ENCODE measurements around the gene KRTAP3-3. TPM values are rescaled to one million over a fixed set of nuclear protein-coding genes. Genes with fewer than 3 reads are reported as not detected.

Gene KRTAP3-3
- total and polyA plus RNA-seq, 5 donors: not detected

DNA sequence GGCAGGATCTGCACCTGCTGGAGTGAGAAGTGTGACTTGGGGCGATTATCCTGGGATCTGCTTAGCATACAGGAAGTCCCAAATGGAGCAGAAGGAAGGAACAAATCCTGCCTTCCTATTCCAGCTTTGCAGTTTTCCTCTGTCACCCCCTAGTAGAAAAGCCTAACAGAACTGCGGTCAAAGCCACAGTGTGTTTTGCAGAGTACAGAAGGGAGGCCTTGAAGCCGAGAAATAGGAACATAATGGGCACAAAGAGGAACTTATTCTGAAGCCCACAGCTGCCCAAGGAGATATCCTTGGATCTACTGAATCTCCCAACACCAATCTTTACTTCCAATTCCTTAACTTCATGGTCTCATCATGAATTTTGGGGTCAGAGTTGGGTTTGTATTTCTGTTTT, 24.6 kb upstream of the KRTAP3-3 start:
- ATAC-seq: no peak
- Histone ChIP-seq H3K27me3 (ENCODE audit: control insufficient read depth, insufficient read depth) (no peaks in the 10 kb centered on the region), H3K9me3 (ENCODE audit: control insufficient read depth, low read length) (no peaks in the 10 kb centered on the region), H3K27ac (ENCODE audit: low read length) (no peak overlapping the region), H3K4me1 (ENCODE audit: control insufficient read depth, insufficient read depth, low read length) (no peaks in the 10 kb centered on the region), H3K4me3 (ENCODE audit: low read length) (no peak overlapping the region)
- DNase-seq: no peak
- intact Hi-C loops (cut with DNase I): no loop called here
- 77% methylated on average over 3 of the region's 3 CpGs for WGBS

- Histone ChIP-seq H3K27ac (ENCODE audit: low read length) (no peak overlapping the region), H3K27me3 (ENCODE audit: control insufficient read depth, insufficient read depth) (no peaks in the 10 kb centered on the region), H3K9me3 (ENCODE audit: control insufficient read depth, low read length) (no peaks in the 10 kb centered on the region), H3K4me1 (ENCODE audit: control insufficient read depth, insufficient read depth, low read length) (no peaks in the 10 kb centered on the region), H3K4me3 (ENCODE audit: low read length) (no peak overlapping the region)
- WGBS: 78% methylated on average over 13 of the region's 13 CpGs
- DNase-seq (no peak), ATAC-seq (no peak)
- intact Hi-C loops (cut with DNase I): no loop called here
Observed at GRCh38 chr17:41016578-41017215, 22.7 kb upstream of the KRTAP3-3 start.

DNA sequence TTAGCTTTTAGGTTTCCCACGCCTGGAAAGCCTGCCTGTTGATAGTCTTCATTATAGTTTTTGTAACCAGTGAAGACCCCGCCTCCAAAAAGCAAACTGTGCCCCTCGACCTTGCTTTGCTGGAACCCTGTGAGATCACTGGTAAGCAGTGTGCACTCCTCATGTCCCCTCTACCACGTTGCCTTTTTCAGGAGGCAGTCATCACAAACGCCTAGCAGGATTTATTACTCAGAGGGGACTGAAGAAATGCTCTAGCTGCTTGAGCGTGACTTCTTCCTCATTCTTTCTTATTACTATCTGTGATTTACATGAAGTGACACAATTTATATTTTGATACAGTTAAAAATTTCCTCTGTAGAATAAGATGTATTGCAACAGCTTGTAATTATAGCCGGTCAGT, 21.5 kb upstream of the KRTAP3-3 start:
- Histone ChIP-seq H3K4me1 (ENCODE audit: control insufficient read depth, insufficient read depth, low read length) (no peaks in the 10 kb centered on the region), H3K27me3 (ENCODE audit: control insufficient read depth, insufficient read depth) (no peaks in the 10 kb centered on the region), H3K4me3 (ENCODE audit: low read length) (no peak overlapping the region), H3K9me3 (ENCODE audit: control insufficient read depth, low read length) (no peaks in the 10 kb centered on the region), H3K27ac (ENCODE audit: low read length) (no peak overlapping the region)
- ATAC-seq (no peak), DNase-seq (no peak)
- intact Hi-C loops (cut with DNase I): no loop called here
- 64% methylated on average over 7 of the region's 7 CpGs for WGBS

DNA sequence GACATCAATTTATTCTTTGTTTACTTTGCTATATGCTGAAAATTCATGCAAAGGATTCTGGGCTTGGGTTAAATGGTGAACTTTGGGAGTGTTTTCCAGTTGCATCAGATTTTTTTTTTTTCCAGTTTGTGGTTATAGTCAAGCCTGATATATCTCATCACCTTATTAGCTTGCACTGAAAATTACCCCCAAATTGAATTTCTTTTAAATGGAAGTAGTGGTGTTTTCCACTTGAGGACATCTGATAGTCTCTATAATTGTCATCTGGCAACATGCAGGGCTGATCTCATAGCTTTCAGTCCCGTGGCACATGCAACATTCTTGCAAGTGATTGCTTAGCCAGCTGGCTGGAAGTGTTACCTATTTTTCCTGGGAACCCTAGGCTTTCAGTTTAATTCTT, 19.6 kb upstream of the KRTAP3-3 start:
- intact Hi-C loops (cut with DNase I): no loop called here
- Histone ChIP-seq H3K4me1 (ENCODE audit: control insufficient read depth, insufficient read depth, low read length) (no peaks in the 10 kb centered on the region), H3K27me3 (ENCODE audit: control insufficient read depth, insufficient read depth) (no peaks in the 10 kb centered on the region), H3K4me3 (ENCODE audit: low read length) (no peak overlapping the region), H3K27ac (ENCODE audit: low read length) (no peak overlapping the region), H3K9me3 (ENCODE audit: control insufficient read depth, low read length) (no peaks in the 10 kb centered on the region)
- no peak for DNase-seq
- 15% methylated on average over 1 of the region's 1 CpG for WGBS
- ATAC-seq: no peak

DNA sequence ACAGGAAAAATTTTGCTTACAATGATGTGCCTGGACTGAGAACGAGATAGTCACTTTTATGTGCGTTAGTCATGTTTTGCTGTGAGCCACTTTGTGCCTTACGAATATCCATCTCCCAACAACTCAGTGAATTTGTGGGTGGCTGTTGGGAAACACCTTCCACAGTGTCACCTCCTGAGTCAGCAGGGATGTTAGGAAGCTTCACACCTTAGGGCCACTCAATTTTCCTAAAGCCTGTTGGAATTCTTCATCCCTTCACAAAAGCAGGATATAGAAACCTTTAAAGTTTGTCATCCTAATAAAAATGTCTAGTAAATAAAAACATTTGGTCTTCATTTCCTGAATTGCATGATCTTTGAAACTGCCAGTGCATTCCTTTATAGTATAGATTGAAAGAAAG, 19.2 kb upstream of the KRTAP3-3 start:
- WGBS: 79% methylated on average over 3 of the region's 3 CpGs
- H3K27ac ChIP-seq (ENCODE audit: low read length): no peak overlapping the region
- no peaks in the 10 kb centered on the region for H3K4me1 ChIP-seq (ENCODE audit: control insufficient read depth, insufficient read depth, low read length)
- DNase-seq (no peak), ATAC-seq (no peak)
- H3K4me3 ChIP-seq (ENCODE audit: low read length): no peak overlapping the region
- intact Hi-C loops (cut with DNase I): no loop called here
- H3K27me3 ChIP-seq (ENCODE audit: control insufficient read depth, insufficient read depth): no peaks in the 10 kb centered on the region
- no peaks in the 10 kb centered on the region for H3K9me3 ChIP-seq (ENCODE audit: control insufficient read depth, low read length)

DNA sequence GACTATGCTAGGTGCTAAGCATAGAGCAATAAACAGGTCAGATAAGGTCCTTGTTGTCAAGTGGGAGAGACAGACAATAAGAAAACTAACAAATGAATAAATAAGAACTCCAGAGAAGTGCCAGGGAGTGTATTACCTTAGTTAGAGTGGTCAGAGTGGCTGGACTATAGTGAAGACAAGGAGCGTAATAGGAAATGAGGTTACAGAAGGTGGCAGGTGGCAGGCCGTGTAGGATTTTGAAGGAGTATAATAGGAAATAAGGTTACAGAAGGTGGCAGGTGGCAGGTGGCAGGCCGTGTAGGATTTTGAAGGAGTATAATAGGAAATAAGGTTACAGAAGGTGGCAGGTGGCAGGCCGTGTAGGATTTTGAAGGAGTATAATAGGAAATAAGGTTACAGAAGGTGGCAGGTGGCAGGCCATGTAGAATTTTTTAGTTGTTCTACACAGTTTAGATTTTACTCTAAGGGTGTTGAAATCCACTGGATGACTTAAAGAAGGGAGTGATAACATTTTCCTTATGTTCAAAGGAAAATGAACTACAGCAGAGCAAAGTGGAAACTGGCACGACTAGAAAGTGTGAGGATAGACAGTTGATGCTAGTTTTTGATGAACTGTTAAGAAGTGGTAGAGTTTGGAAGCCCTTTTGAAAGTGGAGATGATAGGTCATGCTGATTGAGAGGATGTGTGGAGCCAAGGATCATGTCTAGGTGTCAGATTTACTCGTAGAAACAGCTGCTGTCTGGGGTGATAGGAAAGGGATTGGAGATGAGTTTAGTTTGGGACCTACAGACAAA, 18.6 kb upstream of the KRTAP3-3 start:
- no peak overlapping the region for H3K27ac ChIP-seq (ENCODE audit: low read length)
- intact Hi-C loops (cut with DNase I): no loop called here
- DNase-seq: no peak
- no peaks in the 10 kb centered on the region for H3K27me3 ChIP-seq (ENCODE audit: control insufficient read depth, insufficient read depth)
- WGBS: 59% methylated on average over 6 of the region's 6 CpGs
- no peak overlapping the region for H3K4me3 ChIP-seq (ENCODE audit: low read length)
- no peak for ATAC-seq
- no peaks in the 10 kb centered on the region for H3K9me3 ChIP-seq (ENCODE audit: control insufficient read depth, low read length)
- no peaks in the 10 kb centered on the region for H3K4me1 ChIP-seq (ENCODE audit: control insufficient read depth, insufficient read depth, low read length)

- ATAC-seq (no peak), DNase-seq (no peak)
- Histone ChIP-seq H3K4me1 (ENCODE audit: control insufficient read depth, insufficient read depth, low read length) (no peaks in the 10 kb centered on the region), H3K4me3 (ENCODE audit: low read length) (no peak overlapping the region), H3K27ac (ENCODE audit: low read length) (no peak overlapping the region), H3K9me3 (ENCODE audit: control insufficient read depth, low read length) (no peaks in the 10 kb centered on the region), H3K27me3 (ENCODE audit: control insufficient read depth, insufficient read depth) (no peaks in the 10 kb centered on the region)
- intact Hi-C loops (cut with DNase I): no loop called here
Observed at GRCh38 chr17:41010441-41010840, 16.5 kb upstream of the KRTAP3-3 start.

DNA sequence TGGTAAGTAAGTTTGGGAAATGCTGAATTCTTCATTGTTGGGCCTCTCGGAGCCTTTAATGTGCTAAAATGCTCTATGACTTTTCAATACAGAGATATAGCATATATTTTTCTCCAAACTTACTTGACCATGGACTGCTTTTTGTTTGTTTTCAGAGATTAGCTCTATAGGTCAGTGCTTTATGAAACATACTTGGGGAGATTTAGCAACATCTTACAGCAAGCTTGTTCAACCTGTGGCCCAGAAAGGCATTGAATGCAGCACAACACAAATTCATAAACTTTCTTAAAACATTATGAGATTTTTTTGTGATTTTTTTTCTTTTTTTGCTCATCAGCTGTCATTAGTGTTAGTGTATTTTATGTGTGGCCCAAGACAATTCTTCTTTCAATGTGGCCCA, 16.0 kb upstream of the KRTAP3-3 start:
- ATAC-seq: no peak
- WGBS: 78% methylated on average over 1 of the region's 1 CpG
- intact Hi-C loops (cut with DNase I): no loop called here

DNA sequence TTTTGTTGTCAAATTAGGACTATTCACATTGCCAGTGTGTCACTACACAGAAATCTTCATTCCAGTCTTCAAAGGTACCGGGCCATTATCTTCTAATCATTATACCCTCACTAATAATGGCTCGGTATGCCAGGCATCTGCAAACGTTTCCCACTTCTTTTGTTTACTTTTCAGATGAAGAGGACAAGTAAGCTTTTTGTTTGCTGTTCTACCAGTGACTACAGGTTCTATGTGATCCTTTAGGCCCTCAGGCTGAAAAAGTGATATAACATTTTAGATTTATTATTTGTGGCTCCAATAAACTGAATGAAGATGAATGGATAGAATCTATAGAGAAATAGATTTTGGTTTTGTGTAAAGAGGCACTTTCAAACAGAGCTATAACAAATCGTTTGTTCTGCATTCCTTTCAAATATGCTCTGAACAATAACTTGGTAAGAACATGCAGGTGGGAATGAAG, 15.4 kb upstream of the KRTAP3-3 start:
- no peaks in the 10 kb centered on the region for H3K9me3 ChIP-seq (ENCODE audit: control insufficient read depth, low read length)
- no peaks in the 10 kb centered on the region for H3K27me3 ChIP-seq (ENCODE audit: control insufficient read depth, insufficient read depth)
- no peak overlapping the region for H3K4me3 ChIP-seq (ENCODE audit: low read length)
- ATAC-seq (no peak), DNase-seq (no peak)
- 47% methylated on average over 4 of the region's 4 CpGs for WGBS
- intact Hi-C loops (cut with DNase I): no loop called here
- no peak overlapping the region for H3K27ac ChIP-seq (ENCODE audit: low read length)
- H3K4me1 ChIP-seq (ENCODE audit: control insufficient read depth, insufficient read depth, low read length): no peaks in the 10 kb centered on the region

More for the DNA sequence above, 16.0 kb upstream of the KRTAP3-3 start:
- H3K4me3 ChIP-seq (ENCODE audit: low read length): no peak overlapping the region
- no peaks in the 10 kb centered on the region for H3K4me1 ChIP-seq (ENCODE audit: control insufficient read depth, insufficient read depth, low read length)
- no peak overlapping the region for H3K27ac ChIP-seq (ENCODE audit: low read length)
- no peaks in the 10 kb centered on the region for H3K27me3 ChIP-seq (ENCODE audit: control insufficient read depth, insufficient read depth)
- no peaks in the 10 kb centered on the region for H3K9me3 ChIP-seq (ENCODE audit: control insufficient read depth, low read length)
- no peak for DNase-seq

DNA sequence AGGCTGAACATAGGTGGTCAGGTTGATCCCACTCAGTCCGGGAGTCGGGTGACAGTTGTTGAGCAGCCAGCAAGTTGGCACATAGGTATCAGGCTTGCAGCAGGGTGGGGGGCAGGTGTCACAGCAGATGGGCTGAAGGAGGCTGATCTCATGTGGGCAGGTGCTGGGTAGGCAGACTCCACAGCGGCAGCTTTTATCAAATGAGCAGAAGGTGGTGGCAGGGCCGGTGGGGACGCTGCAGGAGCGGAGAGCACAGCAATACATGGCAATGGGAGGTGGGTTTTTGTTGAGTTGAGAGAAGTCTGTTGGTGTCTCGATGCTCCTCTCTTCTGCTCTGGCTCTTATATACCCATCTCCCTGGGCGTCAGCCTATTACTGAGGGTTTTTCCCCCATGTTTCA, 14.8 kb upstream of the KRTAP3-3 start, which contains the start of gene KRTAP3-1:
TSS of gene KRTAP3-1 (minus strand) at position 318 of the 400 bp plus-strand sequence. CDS start at position 264, 54 bp downstream.
- Histone ChIP-seq H3K27me3 (ENCODE audit: control insufficient read depth, insufficient read depth) (no peaks in the 10 kb centered on the region), H3K4me1 (ENCODE audit: control insufficient read depth, insufficient read depth, low read length) (no peaks in the 10 kb centered on the region), H3K27ac (ENCODE audit: low read length) (no peak within 1 kb of the TSS), H3K4me3 (ENCODE audit: low read length) (no peak within 1 kb of the TSS), H3K9me3 (ENCODE audit: control insufficient read depth, low read length) (no peaks in the 10 kb centered on the region)
- intact Hi-C loops (cut with DNase I): no loop called here
- no peak for ATAC-seq
- WGBS: 79% methylated on average over 8 of the region's 8 CpGs
- no peak for DNase-seq

DNA sequence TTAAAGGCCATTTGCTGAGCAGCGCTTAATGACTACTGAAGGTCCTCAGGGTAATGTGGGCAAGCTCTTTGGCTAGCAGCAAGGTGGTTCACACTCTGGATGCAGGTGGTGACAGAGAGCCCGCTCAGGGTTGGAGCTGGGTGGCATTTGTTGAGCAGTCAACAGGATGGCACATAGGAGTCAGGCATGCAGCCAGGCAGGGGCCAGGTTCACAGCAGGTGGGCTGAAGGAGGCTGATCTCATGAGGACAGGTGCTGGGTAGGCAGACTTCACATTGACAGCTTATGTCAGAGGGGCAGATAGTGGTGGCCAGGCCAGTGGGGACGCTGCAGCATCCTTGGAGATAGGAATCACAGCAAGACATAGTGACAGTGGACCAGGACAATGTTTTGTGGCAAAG, 10.4 kb upstream of the KRTAP3-3 start:
- ATAC-seq: no peak
- H3K9me3 ChIP-seq (ENCODE audit: control insufficient read depth, low read length): no peaks in the 10 kb centered on the region
- intact Hi-C loops (cut with DNase I): no loop called here
- no peak overlapping the region for H3K4me3 ChIP-seq (ENCODE audit: low read length)
- H3K27ac ChIP-seq (ENCODE audit: low read length): no peak overlapping the region
- WGBS: 85% methylated on average over 3 of the region's 3 CpGs
- DNase-seq: peak in 1 of 3 donors; percentile 27
- no peaks in the 10 kb centered on the region for H3K27me3 ChIP-seq (ENCODE audit: control insufficient read depth, insufficient read depth)
- H3K4me1 ChIP-seq (ENCODE audit: control insufficient read depth, insufficient read depth, low read length): no peaks in the 10 kb centered on the region
